Measurements from ENCODE around the gene PRCP.

The PRCP gene

GRCh38 chr11:82775218-82775617 is 125.0 kb downstream of the PRCP start:
- no peak overlapping the region for H3K4me3 ChIP-seq
- H3K27ac ChIP-seq: no peak overlapping the region
- no peak for DNase-seq (ENCODE audit: low spot score)

More at GRCh38 chr11:82775218-82775617, 125.0 kb downstream of the PRCP start:
- TF ChIP-seq, protein P1, sequence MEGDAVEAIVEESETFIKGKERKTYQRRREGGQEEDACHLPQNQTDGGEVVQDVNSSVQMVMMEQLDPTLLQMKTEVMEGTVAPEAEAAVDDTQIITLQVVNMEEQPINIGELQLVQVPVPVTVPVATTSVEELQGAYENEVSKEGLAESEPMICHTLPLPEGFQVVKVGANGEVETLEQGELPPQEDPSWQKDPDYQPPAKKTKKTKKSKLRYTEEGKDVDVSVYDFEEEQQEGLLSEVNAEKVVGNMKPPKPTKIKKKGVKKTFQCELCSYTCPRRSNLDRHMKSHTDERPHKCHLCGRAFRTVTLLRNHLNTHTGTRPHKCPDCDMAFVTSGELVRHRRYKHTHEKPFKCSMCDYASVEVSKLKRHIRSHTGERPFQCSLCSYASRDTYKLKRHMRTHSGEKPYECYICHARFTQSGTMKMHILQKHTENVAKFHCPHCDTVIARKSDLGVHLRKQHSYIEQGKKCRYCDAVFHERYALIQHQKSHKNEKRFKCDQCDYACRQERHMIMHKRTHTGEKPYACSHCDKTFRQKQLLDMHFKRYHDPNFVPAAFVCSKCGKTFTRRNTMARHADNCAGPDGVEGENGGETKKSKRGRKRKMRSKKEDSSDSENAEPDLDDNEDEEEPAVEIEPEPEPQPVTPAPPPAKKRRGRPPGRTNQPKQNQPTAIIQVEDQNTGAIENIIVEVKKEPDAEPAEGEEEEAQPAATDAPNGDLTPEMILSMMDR (IDR thresholded peaks at IDR 0.05): no peak
